Fibroblast of skin of left biceps (primary cell): ENCODE measurements around the gene CHST1.

ENCODE experiments used
- DNase-seq, 2 experiments: peaks; one replicate each; pipeline ENCODE4 v3.0.0-alpha.2; 2013; ENCODE audit warnings: low read depth in 2 of 2

CHST1 gene

DNA sequence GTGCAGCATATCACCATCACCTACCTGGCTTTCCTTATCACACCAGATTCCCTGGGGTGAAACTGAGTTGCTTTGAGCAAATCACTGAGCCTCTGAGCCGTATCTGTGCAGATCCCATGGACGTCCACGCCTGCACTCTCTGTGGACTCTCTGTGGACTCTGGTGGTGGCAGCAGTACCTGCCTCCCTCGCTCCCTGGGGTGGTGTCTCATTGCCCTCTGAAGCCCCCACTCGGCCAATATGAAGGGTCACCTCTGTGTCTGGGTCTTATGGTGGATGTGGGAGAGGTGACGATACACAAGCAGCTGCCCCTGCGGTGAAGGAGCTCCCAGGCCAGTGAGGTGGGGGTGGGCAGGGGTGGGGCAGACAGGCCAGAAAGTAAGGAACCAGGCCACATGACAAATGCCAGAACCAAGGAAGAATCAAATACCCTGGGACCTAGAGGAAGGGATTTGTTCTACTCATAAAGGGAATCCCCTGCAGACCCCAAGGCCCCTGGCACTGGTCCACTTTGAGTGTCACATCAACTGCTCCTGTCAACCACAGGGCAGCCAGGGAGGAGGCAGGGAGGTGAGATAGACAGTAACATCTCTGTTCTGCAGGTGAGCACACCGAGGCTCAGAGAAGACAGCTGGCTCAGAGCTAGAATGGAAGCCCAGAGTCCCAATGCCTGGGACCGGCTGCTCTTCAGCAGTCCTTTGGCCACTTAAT is 9.2 kb upstream of the CHST1 start:
- no peak for DNase-seq

DNA sequence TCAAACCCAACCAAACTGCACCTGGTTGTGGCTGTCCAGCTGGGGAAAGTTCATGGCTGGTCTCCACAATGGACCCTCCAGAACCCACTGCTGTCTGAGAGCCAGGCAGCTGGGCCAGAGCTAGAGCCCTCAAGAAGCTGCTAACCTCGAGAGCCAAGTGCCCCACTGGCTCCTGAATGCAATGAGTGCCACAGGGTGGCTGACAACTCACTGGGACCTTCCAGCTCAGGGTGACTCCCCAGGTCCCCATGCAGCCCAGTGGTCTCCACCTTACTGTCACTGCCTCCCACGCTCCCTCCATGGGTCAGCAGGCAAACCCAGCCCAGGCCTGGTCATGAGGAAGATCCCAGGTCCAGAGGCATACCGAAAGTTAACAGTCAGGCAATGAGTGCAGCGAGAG is 8.0 kb upstream of the CHST1 start:
- DNase-seq, result no peak

DNA sequence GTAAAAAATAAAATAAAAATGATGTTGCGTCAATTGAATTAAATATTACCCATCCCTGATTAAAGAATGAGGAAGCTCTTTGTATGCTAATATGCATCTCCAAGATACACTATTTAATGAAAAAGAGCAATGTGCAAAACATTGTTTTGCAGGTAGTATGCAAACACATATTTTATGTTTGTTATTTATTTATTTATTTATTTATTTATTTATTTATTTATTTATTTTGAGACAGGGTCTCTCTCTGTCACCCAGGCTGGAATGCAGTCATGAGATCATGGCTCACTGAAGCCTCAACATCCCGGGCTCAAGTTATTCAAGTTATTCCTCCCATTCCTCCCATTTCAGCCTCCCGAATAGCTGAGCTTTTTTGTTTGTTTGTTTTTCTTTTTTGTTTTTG is 7.2 kb upstream of the CHST1 start:
- DNase-seq, result no peak

DNA sequence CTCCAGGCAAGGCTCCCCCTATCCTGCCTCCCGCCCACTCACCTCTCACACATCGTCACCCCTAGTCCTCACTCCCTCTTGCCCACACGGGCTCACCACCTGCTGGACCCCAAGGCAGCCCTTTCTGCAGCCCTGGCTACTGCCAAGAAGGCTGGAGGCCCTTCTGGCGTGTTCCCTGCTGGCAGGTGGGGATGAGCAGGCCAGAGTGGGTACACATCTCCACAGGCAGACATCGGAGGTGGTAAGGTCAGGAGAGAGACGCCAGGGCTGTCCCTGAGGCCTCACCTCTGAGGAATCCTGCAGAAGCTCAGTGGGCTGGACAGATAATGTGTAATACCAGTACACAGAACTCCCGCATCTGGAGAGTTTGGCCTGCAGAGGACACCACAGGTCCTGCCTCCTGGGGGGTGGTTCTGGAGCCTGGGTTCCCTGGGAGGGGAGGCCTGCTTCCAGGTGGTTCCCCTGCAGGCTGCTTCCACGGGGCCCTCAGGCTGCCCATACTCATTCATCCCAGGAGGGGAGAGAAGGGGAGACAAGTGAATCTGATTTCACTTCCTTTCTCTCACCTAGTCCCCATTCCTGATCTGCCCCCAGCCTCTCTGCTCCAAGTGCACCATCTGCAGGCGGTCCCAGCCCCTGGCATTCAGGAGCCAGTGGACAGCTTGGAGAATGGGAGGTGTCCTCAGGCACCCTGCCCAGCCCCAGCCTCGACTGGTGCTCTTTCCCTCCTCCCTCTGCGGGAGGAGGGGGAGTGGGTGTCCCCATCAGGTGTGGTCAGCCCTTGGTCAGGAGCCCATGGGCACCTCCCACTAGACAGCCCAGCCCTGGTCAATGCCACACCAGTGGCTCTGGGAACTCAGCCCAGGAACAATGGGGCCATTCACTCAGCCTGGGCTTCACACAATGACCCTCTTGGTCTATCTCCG is 6.1 kb upstream of the CHST1 start:
- DNase-seq, result no peak

DNA sequence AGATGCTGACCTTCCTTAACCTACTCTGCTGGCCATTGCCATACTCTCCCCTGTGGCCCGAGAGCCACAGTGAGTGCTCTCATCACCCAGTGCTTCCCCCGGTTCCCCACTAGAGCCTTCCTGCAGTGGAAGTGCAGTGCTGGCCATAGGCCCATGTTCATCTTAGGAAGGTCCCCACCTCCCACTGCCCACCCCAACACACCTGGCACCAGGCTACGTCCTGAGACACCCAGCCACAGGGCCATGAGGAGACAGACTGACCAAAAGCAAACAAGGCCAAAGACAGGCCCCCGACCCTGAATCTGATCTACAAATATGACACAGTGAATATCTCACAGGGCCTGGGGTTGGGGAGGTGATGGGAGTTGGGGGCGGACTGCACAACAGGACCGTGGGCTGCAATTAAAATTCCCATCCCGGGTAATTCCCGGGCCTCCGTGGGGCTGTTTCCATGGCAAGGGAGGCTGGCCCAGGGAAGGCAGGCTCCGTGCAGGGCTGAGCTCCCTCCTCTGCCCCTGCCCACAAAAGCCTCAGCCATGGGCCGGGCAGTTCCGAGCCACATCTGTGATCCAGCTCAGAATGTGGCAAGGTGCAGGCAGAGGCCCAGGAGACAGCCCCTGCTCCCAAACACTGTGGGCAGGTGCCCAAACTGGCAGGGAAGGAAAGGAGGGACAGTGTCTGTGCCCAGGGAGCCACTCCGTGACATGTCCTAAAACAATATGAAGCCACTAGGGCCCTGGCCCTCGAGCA is 5.1 kb upstream of the CHST1 start:
- DNase-seq, result no peak

DNA sequence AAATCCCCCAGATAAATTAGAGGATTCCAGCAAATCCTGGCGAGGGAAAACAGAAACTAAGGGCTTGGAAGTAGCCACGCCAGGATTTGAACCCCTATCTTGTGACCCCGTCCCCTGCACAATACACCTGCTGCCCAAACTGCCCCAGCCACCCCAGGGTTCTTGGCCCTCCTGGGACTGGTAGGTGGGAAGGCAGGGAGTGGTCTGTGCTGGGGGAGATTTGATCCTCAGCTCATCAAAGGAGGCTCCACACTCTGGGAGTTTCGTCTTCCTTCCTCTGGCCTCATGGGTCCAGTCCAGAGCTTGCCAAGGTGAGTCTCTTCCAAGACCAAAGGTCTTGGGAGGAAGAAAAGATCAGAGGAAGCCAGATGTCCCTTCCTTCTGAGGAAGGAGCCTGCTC is 4.5 kb upstream of the CHST1 start:
- no peak for DNase-seq

DNA sequence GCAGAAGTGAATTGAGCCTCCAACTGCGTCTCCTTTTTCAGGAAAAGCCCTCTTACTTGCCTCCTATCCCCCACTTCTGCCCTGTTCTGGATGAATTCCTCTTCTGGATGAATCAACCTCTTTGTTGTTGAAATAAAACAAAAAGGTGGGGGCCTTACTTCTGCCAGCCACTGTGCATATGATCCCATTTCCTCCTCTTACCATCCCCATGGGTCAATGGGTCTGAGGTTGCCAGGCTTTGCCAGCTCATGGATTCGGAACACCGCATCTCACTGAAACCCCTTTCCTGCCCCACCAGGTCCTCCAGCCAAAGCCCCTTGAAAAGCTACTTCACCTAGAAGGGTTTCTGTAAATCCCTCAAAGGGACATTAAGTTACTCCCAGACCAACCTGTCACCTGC is 3.7 kb upstream of the CHST1 start:
- no peak for DNase-seq

DNA sequence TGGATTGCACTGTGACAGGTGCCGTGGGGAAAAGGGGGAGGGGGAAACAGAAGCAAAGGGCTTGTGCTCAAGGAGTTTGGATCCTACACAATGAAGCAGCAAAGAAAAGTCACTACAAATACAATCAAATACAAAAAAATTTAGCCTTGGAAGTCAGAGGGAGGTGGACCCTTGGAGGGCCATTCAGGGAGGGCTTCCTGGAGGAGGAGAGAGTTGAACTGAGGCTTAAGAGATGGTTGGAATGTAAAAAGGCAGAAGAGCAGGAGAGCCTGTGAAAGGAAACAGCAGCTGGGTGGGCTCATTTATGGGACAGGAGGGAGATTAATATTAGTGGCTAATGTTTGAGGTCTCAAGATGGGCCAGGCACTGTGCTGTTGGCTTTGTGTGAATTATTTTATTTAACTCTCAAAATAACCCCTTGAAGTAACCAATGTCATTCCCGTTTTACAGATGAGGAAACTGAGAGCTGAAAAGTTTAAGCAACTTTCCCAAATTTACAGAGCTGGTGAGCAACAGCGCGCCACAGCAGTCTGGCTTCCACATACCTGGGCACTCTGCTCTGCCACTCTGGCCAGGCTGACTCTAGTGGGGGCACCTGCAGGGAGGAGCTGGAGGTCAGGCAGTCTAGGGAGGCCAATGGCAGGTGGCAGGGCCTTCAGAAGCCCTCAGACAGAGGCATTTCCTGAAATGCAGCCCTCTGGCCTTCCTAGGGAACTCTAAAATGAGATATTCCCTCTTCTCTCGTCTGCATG is 2.7 kb upstream of the CHST1 start:
- DNase-seq, result no peak

DNA sequence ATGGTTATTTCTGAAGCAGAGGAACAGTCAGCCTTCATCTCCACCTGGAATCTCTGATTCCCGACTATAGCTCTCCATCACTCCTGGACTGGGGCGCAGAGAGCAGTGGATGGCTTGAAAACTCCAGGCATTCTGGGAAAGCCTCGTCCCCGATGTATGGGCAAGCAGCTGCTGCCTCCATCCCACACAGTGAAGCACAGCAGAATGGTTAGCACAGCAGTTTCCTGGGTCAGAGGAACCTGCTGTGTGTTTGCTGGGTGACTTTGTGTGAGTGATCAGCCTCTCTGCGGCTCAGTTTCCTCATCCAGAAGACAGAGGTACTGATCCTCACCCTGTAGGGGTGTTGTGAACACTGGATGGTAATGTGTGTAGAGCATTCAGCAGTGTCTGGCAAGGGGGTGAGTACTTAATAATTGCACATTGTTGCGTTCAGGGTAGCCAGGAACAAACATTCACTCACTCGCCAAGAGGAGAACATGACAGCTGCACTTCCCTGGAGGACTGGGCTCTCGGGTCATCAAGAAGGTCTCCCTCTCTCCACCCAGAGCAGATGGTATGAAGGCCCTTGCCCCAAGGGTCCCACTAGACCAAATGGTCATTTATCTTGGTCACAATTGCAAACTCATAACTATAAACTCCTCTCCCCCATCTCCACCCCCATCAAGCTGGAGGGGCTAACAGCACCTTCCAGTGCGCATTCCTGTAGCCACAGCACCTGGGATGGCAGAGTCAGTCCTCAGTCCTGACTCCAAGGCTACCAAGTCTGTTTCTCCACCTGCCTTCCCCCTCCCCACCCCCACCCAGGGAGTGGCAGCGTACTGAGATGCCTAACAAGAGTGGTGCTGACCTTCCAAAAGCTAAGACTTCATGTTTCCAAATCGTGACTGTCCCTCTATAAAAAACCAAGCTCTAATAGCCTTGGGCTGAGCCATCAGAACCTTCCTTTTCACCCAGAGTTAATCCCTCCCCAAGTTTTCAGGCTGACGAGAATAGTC is 1.5 kb upstream of the CHST1 start:
- DNase-seq, result no peak

DNA sequence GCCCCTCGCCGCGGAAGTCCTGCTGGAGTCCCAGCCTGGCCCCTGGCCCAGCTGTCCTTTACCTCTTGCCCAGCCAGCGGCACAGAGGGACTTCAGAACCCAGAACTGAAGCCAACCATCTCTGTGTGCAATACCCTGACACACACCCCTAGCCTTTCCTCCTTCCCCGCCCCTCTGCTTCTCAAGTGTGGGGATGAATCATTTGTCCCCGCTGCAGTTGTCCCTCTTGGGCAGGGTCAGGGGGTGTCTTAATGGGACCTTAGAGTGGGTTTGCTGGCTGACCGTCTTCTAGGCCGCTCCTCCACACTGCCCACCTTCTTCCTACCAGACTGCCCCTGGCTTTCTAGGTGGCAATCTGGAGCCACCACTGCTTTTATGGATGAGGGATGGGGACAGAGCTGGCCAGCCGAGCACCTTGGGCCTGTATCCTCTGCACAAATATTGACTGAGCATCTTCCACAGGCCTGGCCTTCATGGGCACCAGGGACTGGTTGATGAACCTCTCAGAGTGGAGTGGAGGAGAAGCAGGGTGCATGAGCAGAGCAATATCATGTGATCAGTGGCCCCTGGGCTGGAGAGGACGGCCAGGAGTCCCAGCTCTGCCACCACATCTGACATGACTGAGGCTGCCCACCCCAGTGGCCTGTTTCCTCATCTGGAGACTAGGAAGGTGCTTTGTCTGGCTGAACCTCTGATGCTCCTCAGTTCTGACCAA is 668 bp upstream of the CHST1 start:
- no peak for DNase-seq

DNA sequence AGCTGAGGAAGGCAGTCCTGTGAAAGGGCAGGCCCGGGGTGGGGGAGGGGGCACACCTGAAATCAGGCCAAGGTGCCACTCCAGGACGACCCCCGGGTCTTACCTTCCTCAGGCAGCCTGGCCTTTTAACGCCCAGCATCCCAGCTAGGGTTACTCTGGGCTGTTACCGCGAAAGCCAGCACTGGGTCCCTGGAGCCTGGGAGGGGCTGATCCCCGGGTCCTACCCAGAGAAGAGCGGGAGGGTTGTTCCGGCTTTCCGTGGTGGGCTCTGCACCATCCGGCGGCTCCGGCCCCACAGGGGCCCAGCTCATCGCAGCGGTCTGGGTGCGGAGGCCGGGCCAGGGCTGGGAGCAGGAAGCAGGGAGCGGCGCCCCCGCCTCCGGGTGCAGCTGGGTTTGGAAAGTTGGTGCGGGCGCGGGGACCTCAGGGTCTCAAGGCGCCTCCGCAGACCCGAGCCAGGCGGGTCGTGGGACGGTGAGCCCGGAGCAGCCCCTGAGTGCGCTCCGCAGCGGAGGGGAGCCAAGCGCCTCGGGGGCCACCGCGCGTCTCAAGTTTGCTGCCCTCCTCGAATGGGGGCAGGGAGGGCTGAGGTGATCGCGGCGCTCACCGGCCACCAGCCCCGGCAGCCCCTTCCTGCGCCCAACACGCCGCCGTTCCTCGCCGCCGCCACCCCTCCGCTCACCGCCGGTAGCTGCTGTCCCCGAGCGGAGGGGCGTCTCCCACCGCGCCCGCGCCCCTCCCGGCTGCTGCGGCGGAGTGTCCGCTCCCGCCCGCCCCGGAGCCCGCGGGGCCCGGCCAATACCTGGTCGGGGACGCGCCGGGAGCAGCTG is 831 bp downstream of the CHST1 start:
- DNase-seq, result no peak

DNA sequence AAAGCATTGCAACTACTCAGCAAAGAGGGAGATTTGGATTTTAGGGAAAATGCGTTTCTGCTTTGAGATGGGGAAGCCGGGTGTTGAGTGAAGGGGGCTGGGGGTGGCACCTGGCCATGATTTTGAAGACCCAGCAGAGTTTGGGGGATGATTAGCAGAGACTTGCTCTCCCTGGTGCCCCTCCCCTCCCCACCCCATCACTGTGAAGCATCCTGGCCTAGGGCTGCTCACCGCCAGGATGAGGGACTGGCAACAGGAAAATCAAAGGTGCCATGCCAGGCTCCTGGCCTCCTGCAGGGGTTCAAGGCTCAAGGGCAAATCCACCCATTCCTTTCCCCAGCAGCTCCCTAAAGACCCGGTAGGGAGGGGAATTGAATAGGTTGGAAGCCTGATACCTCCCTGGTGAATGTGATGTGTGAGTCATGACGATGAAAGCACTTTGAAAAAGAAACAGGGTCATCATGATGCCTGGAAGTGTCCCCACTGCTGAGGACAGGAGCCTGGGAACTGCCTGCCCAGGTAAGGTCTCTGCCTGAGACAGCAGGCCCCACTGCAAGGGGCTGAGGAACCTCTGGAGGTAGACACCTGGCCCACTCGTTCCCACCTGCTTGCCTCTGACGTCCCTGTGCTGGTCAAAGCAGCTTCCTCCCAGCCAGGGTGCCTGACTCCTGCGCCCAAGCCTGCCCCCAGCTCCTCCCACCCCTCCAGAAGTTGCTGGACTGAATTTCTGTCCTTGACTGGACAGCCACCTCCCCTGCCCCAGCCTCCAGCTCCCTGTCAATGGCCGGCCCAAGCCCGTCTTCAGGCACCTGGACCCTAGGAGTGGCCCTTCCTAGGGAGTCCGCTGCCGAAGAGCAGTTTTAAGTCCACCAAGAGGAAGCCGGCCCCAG is 1.7 kb downstream of the CHST1 start:
- no peak for DNase-seq

DNA sequence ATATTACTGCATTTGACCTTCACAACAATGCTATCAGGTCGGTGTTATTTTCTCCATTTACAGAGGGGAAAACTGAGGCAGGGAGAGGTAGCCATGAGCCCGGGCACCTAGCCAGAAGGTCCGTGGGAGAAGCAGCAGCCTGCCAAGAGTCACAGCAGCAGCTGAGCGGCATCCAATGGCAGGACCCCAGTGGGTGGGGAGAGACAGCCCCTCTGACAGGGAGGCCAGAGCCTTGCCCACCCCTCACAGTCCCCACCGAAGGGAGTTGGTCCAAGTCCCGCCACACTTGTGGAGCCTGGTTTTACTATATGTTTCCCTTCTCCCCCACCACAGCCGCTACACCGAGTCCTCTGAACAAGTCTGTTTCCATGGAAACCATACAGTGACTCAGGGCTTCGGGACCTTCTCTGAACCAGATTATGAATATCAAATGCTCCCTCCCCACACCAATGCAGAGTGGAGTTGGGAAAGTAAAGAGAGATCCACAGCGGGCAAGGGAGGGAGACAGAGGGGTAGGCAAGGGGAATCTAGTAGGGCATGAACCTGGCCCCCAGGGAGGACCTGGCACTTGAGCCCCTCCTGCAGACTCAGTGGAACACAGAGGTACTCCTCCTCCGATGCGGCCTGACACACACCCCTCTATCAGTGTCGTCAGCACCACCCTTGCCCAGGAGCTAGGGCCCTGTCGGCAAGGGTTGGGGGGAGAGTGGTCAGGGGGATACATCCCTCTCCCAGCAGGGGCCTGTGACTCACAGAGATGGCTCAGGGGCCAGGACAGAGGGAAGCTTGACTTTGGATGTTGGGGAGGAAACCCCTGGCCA is 2.5 kb downstream of the CHST1 start:
- DNase-seq, result peak; percentile 78 to 83

DNA sequence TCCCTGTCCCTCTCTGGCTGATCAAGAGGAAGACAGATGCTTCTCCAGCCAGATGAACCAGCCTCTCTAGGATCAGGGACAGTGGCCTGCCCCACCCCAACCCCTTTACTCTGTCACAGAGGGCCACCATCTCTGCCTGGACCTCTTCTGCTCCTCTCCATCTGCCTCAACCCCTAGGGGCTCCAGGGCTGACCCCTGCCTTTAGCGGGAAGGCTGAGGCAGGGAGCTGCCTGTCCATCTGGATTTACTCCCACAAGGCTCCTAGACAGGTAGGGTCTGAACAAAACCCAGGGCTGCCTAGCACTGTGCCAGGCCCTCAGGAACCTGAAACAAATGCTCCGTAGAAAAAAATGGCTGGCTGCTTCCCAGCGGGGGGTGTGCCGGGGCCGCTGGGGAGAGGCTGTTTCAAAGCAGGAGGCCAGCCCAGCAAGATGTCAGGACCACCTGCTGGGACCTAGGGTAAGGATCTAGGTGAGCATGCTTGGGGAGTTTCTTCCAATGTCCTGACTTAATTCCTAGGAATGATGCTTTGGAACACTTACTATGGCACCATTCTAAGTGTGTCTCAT is 3.2 kb downstream of the CHST1 start:
- DNase-seq, result no peak

DNA sequence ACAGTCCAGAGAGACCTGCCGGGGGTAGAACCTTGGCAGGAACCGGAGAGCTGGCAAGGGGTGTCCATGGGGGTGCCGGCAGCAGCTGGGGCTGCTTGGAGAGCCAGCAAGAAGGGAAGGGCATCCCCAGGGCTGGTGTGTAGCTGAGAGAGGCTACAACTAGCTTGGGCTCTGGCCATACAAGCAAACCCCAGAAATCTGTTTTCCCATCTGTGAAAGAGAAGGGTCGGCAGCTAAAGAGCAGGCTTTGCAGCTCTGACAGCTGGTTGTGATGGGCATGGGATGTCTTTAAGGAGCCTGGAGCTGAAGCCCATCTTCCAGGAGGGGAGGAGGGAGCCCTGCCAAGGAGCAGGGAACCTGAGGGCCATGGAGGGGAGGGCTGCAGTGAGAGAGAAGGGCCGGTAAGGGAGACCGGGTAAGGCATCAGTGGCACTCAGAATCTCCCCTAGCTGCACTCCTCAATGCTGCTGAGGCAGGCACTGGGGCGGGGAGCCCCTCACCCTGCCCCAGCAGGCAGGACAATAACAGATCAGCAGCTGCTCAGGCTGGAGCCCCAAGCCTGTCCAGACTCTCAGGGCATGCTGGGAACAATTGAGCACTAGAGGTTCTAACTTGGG is 3.9 kb downstream of the CHST1 start:
- DNase-seq, result no peak

DNA sequence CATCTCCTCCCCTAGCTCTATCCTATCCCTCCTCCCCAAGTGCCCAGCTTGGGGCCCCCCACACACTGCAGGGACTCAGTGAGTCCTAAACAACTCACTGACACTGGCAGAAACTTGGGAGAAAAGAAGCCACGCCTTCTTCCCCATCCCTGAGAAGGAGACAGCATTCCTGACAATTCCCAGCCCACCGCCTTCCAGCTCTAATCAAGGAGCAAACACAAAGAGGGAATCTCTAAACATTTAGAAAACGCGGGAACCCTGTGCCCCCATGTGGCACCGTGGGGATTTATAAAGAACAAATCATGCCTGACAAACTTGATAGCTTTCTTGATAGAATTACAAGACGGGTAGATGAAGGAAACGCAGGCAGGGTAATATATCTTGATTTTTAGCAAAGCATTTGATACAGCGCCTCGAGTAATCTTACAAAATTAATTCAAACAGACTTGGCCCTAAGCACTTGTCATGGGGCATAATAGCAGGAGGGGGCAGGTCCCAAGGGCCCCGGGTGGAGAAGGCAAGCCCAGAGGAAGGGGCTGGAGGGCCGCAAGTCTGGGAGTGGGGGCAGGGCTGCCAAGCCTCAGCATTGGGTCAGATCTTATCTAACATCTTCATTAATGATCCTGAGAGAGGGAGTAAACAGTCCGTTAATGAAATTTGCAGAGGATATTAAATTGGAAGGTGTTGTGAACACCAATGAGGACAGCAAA is 4.5 kb downstream of the CHST1 start:
- DNase-seq, result no peak
